ENCODE data around the gene ALG1.

ALG1 gene

GRCh38 chr16:5058476-5058875 lies 13.2 kb upstream of the ALG1 start:
- no peak for DNase-seq (ENCODE audit: low spot score)
- in situ Hi-C loops (cut with MboI; ENCODE audit: low pct_unique_long_range_greater_than_20kb, low sequenced_read_pairs, unreplicated experiment): loop anchor here (25.0 kb wide), 1 partner anchor 321 kb away; the partner anchor contains the start of genes ANKS3 and DNAAF8

GRCh38 chr16:5059386-5060072 lies 12.1 kb upstream of the ALG1 start:
- in situ Hi-C loops (cut with MboI; ENCODE audit: low pct_unique_long_range_greater_than_20kb, low sequenced_read_pairs, unreplicated experiment): loop anchor here (25.0 kb wide), 1 partner anchor 322 kb away; the partner anchor contains the start of genes ANKS3 and DNAAF8
- DNase-seq (ENCODE audit: low spot score): no peak
- TF ChIP-seq CTCF (IDR thresholded peaks at IDR 0.05; ENCODE audit: extremely low read depth, insufficient read depth, missing control alignments): no peak

More at GRCh38 chr16:5058476-5058875, 13.2 kb upstream of the ALG1 start:
- no peak for TF ChIP-seq CTCF (IDR thresholded peaks at IDR 0.05; ENCODE audit: extremely low read depth, insufficient read depth, missing control alignments)

GRCh38 chr16:5060073-5060641 lies 11.5 kb upstream of the ALG1 start:
- in situ Hi-C loops (cut with MboI; ENCODE audit: low pct_unique_long_range_greater_than_20kb, low sequenced_read_pairs, unreplicated experiment): loop anchor here (25.0 kb wide), 1 partner anchor 323 kb away; the partner anchor contains the start of genes ANKS3 and DNAAF8
- DNase-seq (ENCODE audit: low spot score): no peak

GRCh38 chr16:5062051-5062450 lies 9.6 kb upstream of the ALG1 start:
- TF ChIP-seq CTCF (IDR thresholded peaks at IDR 0.05; ENCODE audit: extremely low read depth, insufficient read depth, missing control alignments): no peak
- in situ Hi-C loops (cut with MboI; ENCODE audit: low pct_unique_long_range_greater_than_20kb, low sequenced_read_pairs, unreplicated experiment): loop anchor here (25.0 kb wide), 1 partner anchor 325 kb away; the partner anchor contains the start of genes ANKS3 and DNAAF8
- DNase-seq (ENCODE audit: low spot score): no peak

More at GRCh38 chr16:5060073-5060641, 11.5 kb upstream of the ALG1 start:
- TF ChIP-seq CTCF (IDR thresholded peaks at IDR 0.05; ENCODE audit: extremely low read depth, insufficient read depth, missing control alignments): no peak

GRCh38 chr16:5062790-5063765 lies 8.6 kb upstream of the ALG1 start:
- in situ Hi-C loops (cut with MboI; ENCODE audit: low pct_unique_long_range_greater_than_20kb, low sequenced_read_pairs, unreplicated experiment): loop anchor here (25.0 kb wide), 1 partner anchor 326 kb away; the partner anchor contains the start of genes ANKS3 and DNAAF8
- TF ChIP-seq CTCF (IDR thresholded peaks at IDR 0.05; ENCODE audit: extremely low read depth, insufficient read depth, missing control alignments): no peak
- no peak for DNase-seq (ENCODE audit: low spot score)

- no peak for DNase-seq (ENCODE audit: low spot score)
- TF ChIP-seq CTCF (IDR thresholded peaks at IDR 0.05; ENCODE audit: extremely low read depth, insufficient read depth, missing control alignments): no peak
- in situ Hi-C loops (cut with MboI; ENCODE audit: low pct_unique_long_range_greater_than_20kb, low sequenced_read_pairs, unreplicated experiment): loop anchor here (25.0 kb wide), 1 partner anchor 328 kb away; the partner anchor contains the start of genes ANKS3 and DNAAF8
Measured at GRCh38 chr16:5064915-5065314, 6.7 kb upstream of the ALG1 start.

Data from GM13977 (cell line).